ENCODE measurements around the gene TTLL9. TPM values are rescaled to one million over a fixed set of nuclear protein-coding genes. Genes with fewer than 3 reads are reported as not detected.

The TTLL9 gene
- total RNA-seq, 2 experiments from 2014 or later, result not detected

GRCh38 chr20:31883829-31884228 is 13.4 kb downstream of the TTLL9 start:
- Mint-ChIP-seq H3K27me3 (no peaks in the 10 kb centered on the region), H3K27ac (no peak overlapping the region), H3K9me3 (no peaks in the 10 kb centered on the region), H3K36me3 (ENCODE audit: low read depth) (no peaks in the 10 kb centered on the region), H3K4me3 (no peak overlapping the region), H3K4me1 (ENCODE audit: low read depth) (peaks cover 2% of the 10 kb centered on the region)
- ATAC-seq, result no peak
- no peak for TF ChIP-seq CTCF (IDR thresholded peaks at IDR 0.05)
- intact Hi-C loops (cut with micrococcal nuclease), result no loop called here
- POLR2A ChIA-PET, result no interaction called here
- CTCF ChIA-PET, result no interaction called here
- DNase-seq, result no peak

- Mint-ChIP-seq H3K9me3 (no peaks in the 10 kb centered on the region), H3K36me3 (ENCODE audit: low read depth) (no peaks in the 10 kb centered on the region), H3K27ac (no peak overlapping the region), H3K4me1 (ENCODE audit: low read depth) (no peaks in the 10 kb centered on the region), H3K27me3 (peaks cover 5% of the 10 kb centered on the region), H3K4me3 (no peak overlapping the region)
- ChIA-PET CTCF (no interaction called here), POLR2A (no interaction called here)
- TF ChIP-seq CTCF (IDR thresholded peaks at IDR 0.05), result no peak
- no peak for DNase-seq
- no peak for ATAC-seq
- intact Hi-C loops (cut with micrococcal nuclease), result no loop called here
Measured at GRCh38 chr20:31890646-31891045, 20.2 kb downstream of the TTLL9 start.

DNA sequence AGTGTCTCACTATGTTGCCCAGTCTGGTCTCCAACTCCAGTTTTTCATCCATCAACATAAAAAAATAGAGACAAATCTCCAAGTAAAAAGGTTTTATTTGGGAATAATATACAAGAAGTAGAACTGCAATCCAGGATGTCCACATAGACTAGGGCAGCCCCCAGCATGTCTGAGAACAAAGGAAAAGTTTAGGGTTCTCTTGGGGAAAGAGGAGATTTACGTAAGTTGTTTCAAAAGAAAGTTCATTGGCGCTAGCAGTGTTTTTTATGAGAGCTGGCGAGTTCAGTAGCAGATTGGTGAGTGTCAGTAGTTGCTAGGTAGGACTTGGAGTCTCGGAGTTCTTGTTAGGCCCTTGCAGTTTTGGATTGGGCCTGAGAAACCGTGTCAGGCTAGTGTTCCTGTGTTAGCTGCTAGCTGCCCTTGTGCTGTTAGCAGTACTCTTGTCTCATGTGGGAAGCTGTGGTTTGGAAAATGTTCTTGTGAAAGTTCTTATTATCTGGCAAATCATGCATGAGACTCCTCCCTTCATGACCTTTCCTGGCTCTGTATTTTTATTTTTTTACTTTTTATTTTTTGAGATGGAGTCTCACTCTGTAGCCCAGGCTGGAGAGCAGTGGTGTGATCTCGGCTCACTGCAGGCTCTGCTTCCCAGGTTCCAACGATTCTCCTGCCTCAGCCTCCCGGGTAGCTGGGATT is 24.7 kb downstream of the TTLL9 start:
- no peak overlapping the region for H3K27ac Mint-ChIP-seq
- H3K36me3 Mint-ChIP-seq (ENCODE audit: low read depth), result no peaks in the 10 kb centered on the region
- peak; percentile 26 for DNase-seq
- no peaks in the 10 kb centered on the region for H3K4me1 Mint-ChIP-seq (ENCODE audit: low read depth)
- peaks cover 7% of the 10 kb centered on the region for H3K27me3 Mint-ChIP-seq
- intact Hi-C loops (cut with micrococcal nuclease), result no loop called here
- H3K4me3 Mint-ChIP-seq, result no peak overlapping the region
- no peak for TF ChIP-seq CTCF (IDR thresholded peaks at IDR 0.05)
- peak; percentile 75 for ATAC-seq
- ChIA-PET CTCF (interaction anchor here (0.7 to 1.5 kb wide), 3 partner anchors 43 to 161 kb away, joined by 3 to 4 read pairs (median 3); partner anchors contain the start of gene PDRG1), POLR2A (no interaction called here)
- no peaks in the 10 kb centered on the region for H3K9me3 Mint-ChIP-seq

DNA sequence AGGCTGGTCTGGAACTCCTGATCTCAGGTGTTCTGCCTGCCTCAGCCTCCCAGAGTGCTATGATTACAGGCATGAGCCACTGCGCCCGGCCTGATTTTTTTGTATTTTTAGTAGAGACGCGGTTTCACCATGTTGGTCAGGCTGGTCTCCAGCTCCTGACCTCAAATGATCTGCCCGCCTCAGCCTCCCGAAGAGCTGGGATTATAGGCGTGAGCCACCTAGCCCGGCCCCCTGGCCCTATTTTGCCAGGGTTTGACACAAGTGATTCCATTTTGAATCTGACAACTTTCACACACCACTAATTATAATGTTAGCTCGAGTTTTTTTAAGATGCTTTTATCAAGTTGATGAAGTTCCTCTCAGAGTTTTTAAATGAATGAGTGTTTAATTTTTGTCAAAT is 25.6 kb downstream of the TTLL9 start:
- intact Hi-C loops (cut with micrococcal nuclease), result no loop called here
- no peaks in the 10 kb centered on the region for H3K4me1 Mint-ChIP-seq (ENCODE audit: low read depth)
- H3K4me3 Mint-ChIP-seq, result no peak overlapping the region
- DNase-seq, result no peak
- H3K27me3 Mint-ChIP-seq, result peaks cover 9% of the 10 kb centered on the region
- H3K27ac Mint-ChIP-seq, result no peak overlapping the region
- no peaks in the 10 kb centered on the region for H3K9me3 Mint-ChIP-seq
- TF ChIP-seq CTCF (IDR thresholded peaks at IDR 0.05), result no peak
- ChIA-PET CTCF (interaction anchor here (1.5 kb wide), 1 partner anchor 44 kb away, joined by 3 read pairs; no protein-coding TSS in a partner anchor), POLR2A (no interaction called here)
- no peaks in the 10 kb centered on the region for H3K36me3 Mint-ChIP-seq (ENCODE audit: low read depth)
- ATAC-seq, result no peak

DNA sequence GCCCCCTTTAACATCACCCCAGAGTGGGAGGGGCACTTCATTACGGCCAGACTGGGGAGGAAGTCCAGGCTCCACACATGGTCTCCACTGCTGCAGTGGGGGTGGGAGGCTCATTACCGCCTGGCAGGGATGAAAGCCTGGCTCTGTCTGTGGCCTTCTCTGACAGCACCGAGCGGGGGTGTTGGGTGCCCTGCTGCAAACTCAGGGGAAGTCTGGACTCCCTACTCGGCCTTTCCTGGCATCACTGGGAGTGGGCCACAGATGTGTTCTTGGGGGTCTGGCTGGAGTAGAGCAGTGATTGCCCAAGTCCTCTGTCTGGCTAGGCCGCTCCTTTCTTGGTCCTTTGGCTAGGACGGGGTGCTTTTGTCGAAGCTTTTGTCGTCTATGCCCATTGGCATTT is 27.1 kb downstream of the TTLL9 start:
- POLR2A ChIA-PET, result interaction anchor here (0.6 kb wide), 1 partner anchor 21 kb away, joined by 6 read pairs; no protein-coding TSS in a partner anchor
- DNase-seq (no peak), ATAC-seq (no peak)
- H3K27ac Mint-ChIP-seq, result no peak overlapping the region
- no peak for TF ChIP-seq CTCF (IDR thresholded peaks at IDR 0.05)
- CTCF ChIA-PET, result interaction anchor here (0.9 kb wide), 1 partner anchor 46 kb away, joined by 3 read pairs; no protein-coding TSS in a partner anchor
- no peaks in the 10 kb centered on the region for H3K9me3 Mint-ChIP-seq
- H3K4me1 Mint-ChIP-seq (ENCODE audit: low read depth), result no peaks in the 10 kb centered on the region
- no peaks in the 10 kb centered on the region for H3K36me3 Mint-ChIP-seq (ENCODE audit: low read depth)
- no peak overlapping the region for H3K4me3 Mint-ChIP-seq
- H3K27me3 Mint-ChIP-seq, result peaks cover 7% of the 10 kb centered on the region
- intact Hi-C loops (cut with micrococcal nuclease), result no loop called here
